Body of pancreas (tissue), 4 donors: ENCODE results near the gene KRT86. TPM values are rescaled to one million over a fixed set of nuclear protein-coding genes. Genes with fewer than 3 reads are reported as not detected.
"Not testable (repeated sequence)": the region's sequence is repeated elsewhere in the genome, so short reads cannot be mapped to it uniquely, and the experiment has no call there.

Experiments used
- ATAC-seq: fragments of 150-250 bp; one replicate; pipeline ENCODE4 v1.9.1; 2016
- DNase-seq, 4 donors: peaks; one replicate each; pipeline ENCODE4 v3.0.0-alpha.2; 2019
- H3K27ac ChIP-seq, 4 donors: fragments of 200-600 bp; sonication (generic); 1 replicate in 3 of 4; 2 replicates in 1 of 4; pipeline versions ENCODE4 v1.5.1 to v1.6.1; 2016 to 2019; ENCODE audit warnings: mild to moderate bottlenecking in 1 of 4, mixed read lengths in 1 of 4, moderate library complexity in 1 of 4
- H3K27me3 ChIP-seq, 2 donors: fragments of 200-600 bp; sonication (generic); one replicate each; pipeline ENCODE4 v1.6.0; 2016; ENCODE audit warnings: mild to moderate bottlenecking in 1 of 2
- H3K36me3 ChIP-seq, 2 donors: fragments of 200-600 bp; sonication (generic); replicated peaks in 1 of 2; 2 replicates each; pipeline ENCODE4 v1.5.1; 2016; ENCODE audit warnings: low read depth in 2 of 2; ENCODE audit not compliant: insufficient read depth in 1 of 2
- H3K4me1 ChIP-seq: fragments of 200-600 bp; sonication (generic); one replicate; pipeline ENCODE4 v1.6.0; 2016
- H3K4me3 ChIP-seq, 2 donors: fragments of 200-600 bp; sonication (generic); 1 replicate in 1 of 2; 2 replicates in 1 of 2; pipeline ENCODE4 v1.5.1; 2016 to 2019
- H3K9me3 ChIP-seq, 3 donors: fragments of 200-600 bp; sonication (generic); 1 replicate in 2 of 3; 2 replicates in 1 of 3; pipeline ENCODE4 v1.5.1; 2016
- CTCF ChIP-seq, 7 experiments: fragments of 450-650 bp in 4 of 7; fragments of 200-600 bp in 3 of 7; sonication (generic) in 3 of 7; IDR thresholded peaks; one replicate each; pipeline ENCODE4 v1.5.1; 2016 to 2019; ENCODE audit warnings: antibody characterized with exemption in 7 of 7
- POLR2A ChIP-seq, 3 donors: fragments of 450-650 bp; IDR thresholded peaks; one replicate each; pipeline ENCODE4 v1.6.1; 2016; ENCODE audit warnings: antibody characterized with exemption in 3 of 3, mild to moderate bottlenecking in 2 of 3
- WGBS, 2 donors: methylation state at CpG; one replicate each; pipeline ENCODE4 v1.1.5; 2017; 5-methylcytosine and 5-hydroxymethylcytosine counted together
- intact Hi-C: fragments of 100-400 bp; cut with DNase I; formaldehyde crosslinking; loops from one replicate; pipeline ENCODE4 v1.15.1; 2023
- total RNA-seq, 2 donors: library from RNA; depleted of rRNA; stranded (reverse); fragments of >200 nt; gene quantifications; one replicate each; pipeline ENCODE4 v1.1.0, GENCODE V29; 2016

KRT86 gene
- total RNA-seq, 2 donors from 2014 or later = 1.8 to 8.6 TPM

GRCh38 chr12:52255926-52256583 is 18.4 kb upstream of the KRT86 start:
- peak in 2 of 4 donors; percentile 3 to 11 for DNase-seq
- peaks cover 46% of the 10 kb centered on the region for H3K4me1 ChIP-seq
- no peaks in the 10 kb centered on the region for H3K36me3 ChIP-seq
- H3K27me3 ChIP-seq = no peaks in the 10 kb centered on the region
- WGBS, 2 donors = 91 to 93% methylated on average over 9 of the region's 9 CpGs
- H3K9me3 ChIP-seq = no peaks in the 10 kb centered on the region
- no peak overlapping the region for H3K27ac ChIP-seq
- intact Hi-C loops = no loop called here
- no peak for ATAC-seq
- H3K4me3 ChIP-seq = no peak overlapping the region
- TF ChIP-seq POLR2A (IDR thresholded peaks at IDR 0.05) (no peak), CTCF (IDR thresholded peaks at IDR 0.05) (no peak)

GRCh38 chr12:52256584-52256935 is 17.9 kb upstream of the KRT86 start:
- WGBS, 2 donors = 38 to 61% methylated on average over 2 of the region's 2 CpGs
- H3K4me1 ChIP-seq = peaks cover 41% of the 10 kb centered on the region
- intact Hi-C loops = no loop called here
- TF ChIP-seq POLR2A (IDR thresholded peaks at IDR 0.05) (no peak), CTCF (IDR thresholded peaks at IDR 0.05) (no peak)
- H3K27me3 ChIP-seq = no peaks in the 10 kb centered on the region
- peak in 2 of 4 donors; percentile 1 to 6 for DNase-seq
- no peak overlapping the region for H3K4me3 ChIP-seq
- no peaks in the 10 kb centered on the region for H3K9me3 ChIP-seq
- no peak overlapping the region for H3K27ac ChIP-seq
- no peak for ATAC-seq
- no peaks in the 10 kb centered on the region for H3K36me3 ChIP-seq

- Histone ChIP-seq H3K36me3 (no peaks in the 10 kb centered on the region), H3K27ac (no peak overlapping the region), H3K27me3 (no peaks in the 10 kb centered on the region), H3K9me3 (no peaks in the 10 kb centered on the region), H3K4me1 (peaks cover 35% of the 10 kb centered on the region), H3K4me3 (no peak overlapping the region)
- DNase-seq (peak in 2 of 4 donors; percentile 4 to 8), ATAC-seq (no peak)
- 96% methylated on average over 4 of the region's 4 CpGs; no CpG with 5 or more reads in 1 of the 2 donors for WGBS, 2 donors
- intact Hi-C loops = no loop called here
- no peak for TF ChIP-seq POLR2A (IDR thresholded peaks at IDR 0.05)
- no peak for TF ChIP-seq CTCF (IDR thresholded peaks at IDR 0.05)
These were observed 17.3 kb upstream of the KRT86 start for GRCh38 chr12:52257074-52257551.

- peaks cover 30% of the 10 kb centered on the region for H3K4me1 ChIP-seq
- DNase-seq = peak in 1 of 4 donors; percentile 4
- H3K27ac ChIP-seq, intact Hi-C loops, H3K4me3 ChIP-seq, ATAC-seq, H3K9me3 ChIP-seq, H3K27me3 ChIP-seq, H3K36me3 ChIP-seq: not testable (repeated sequence)
- WGBS, 2 donors = 74 to 89% methylated on average over 8 to 13 of the region's 13 CpGs
These were observed 16.5 kb upstream of the KRT86 start for GRCh38 chr12:52257922-52258321.

- WGBS, 2 donors = 24 to 60% methylated on average over 15 to 70 of the region's 72 CpGs
- intact Hi-C loops = no loop called here
- TF ChIP-seq CTCF (IDR thresholded peaks at IDR 0.05) = no peak
- TF ChIP-seq POLR2A (IDR thresholded peaks at IDR 0.05) = no peak
- ATAC-seq (no peak), DNase-seq (peak in 1 of 4 donors; percentile 12)
- H3K9me3 ChIP-seq = no peaks in the 10 kb centered on the region
- no peak overlapping the region for H3K27ac ChIP-seq
- H3K27me3 ChIP-seq = no peaks in the 10 kb centered on the region
- H3K4me3 ChIP-seq = no peak overlapping the region
- peaks cover 35% of the 10 kb centered on the region for H3K4me1 ChIP-seq
- H3K36me3 ChIP-seq = no peaks in the 10 kb centered on the region
These were observed 16.0 kb upstream of the KRT86 start for GRCh38 chr12:52258335-52258901.
